HG03175 (cell line): ENCODE data around the gene CMIP.

Source experiments
- ATAC-seq: cut with Tn5 transposase; IDR thresholded peaks from one replicate; pipeline ENCODE4 v1.9.1; 2021; ENCODE audit warnings: mild to moderate bottlenecking, moderate library complexity; ENCODE audit not compliant: unreplicated experiment

CMIP gene

GRCh38 chr16:81647527-81647926 lies 202.9 kb downstream of the CMIP start:
- ATAC-seq = no peak

GRCh38 chr16:81649561-81650184 lies 205.1 kb downstream of the CMIP start:
- no peak for ATAC-seq

GRCh38 chr16:81650281-81650680 lies 205.7 kb downstream of the CMIP start:
- ATAC-seq = no peak

GRCh38 chr16:81650982-81651562 lies 206.5 kb downstream of the CMIP start:
- no peak for ATAC-seq

GRCh38 chr16:81651758-81652718 lies 207.4 kb downstream of the CMIP start:
- no peak for ATAC-seq

GRCh38 chr16:81652798-81653505 lies 208.3 kb downstream of the CMIP start:
- ATAC-seq = no peak

GRCh38 chr16:81654346-81654745 lies 209.7 kb downstream of the CMIP start:
- no peak for ATAC-seq

- no peak for ATAC-seq
These were observed 211.0 kb downstream of the CMIP start for GRCh38 chr16:81655469-81656162.

- ATAC-seq = no peak
These were observed 212.6 kb downstream of the CMIP start for GRCh38 chr16:81657224-81657623.

GRCh38 chr16:81657781-81658180 lies 213.2 kb downstream of the CMIP start:
- no peak for ATAC-seq

GRCh38 chr16:81658373-81658772 lies 213.8 kb downstream of the CMIP start:
- ATAC-seq = no peak

- no peak for ATAC-seq
These were observed 214.6 kb downstream of the CMIP start for GRCh38 chr16:81659249-81659648.

GRCh38 chr16:81661082-81661481 lies 216.5 kb downstream of the CMIP start:
- no peak for ATAC-seq

- no peak for ATAC-seq
These were observed 219.5 kb downstream of the CMIP start for GRCh38 chr16:81664153-81664552.

- no peak for ATAC-seq
These were observed 221.0 kb downstream of the CMIP start for GRCh38 chr16:81665588-81665987.

- ATAC-seq = no peak
These were observed 221.5 kb downstream of the CMIP start for GRCh38 chr16:81666113-81666512.

- no peak for ATAC-seq
These were observed 223.9 kb downstream of the CMIP start for GRCh38 chr16:81668243-81669097.

- ATAC-seq = no peak
These were observed 225.1 kb downstream of the CMIP start for GRCh38 chr16:81669473-81670350.
